Esophagus muscularis mucosa (tissue), 4 donors: ENCODE results near the gene TAS2R5. TPM values are rescaled to one million over a fixed set of nuclear protein-coding genes. Genes with fewer than 3 reads are reported as not detected.
"Not testable (repeated sequence)": the region's sequence is repeated elsewhere in the genome, so short reads cannot be mapped to it uniquely, and the experiment has no call there.

ENCODE experiments used
- DNase-seq: peaks from one replicate; pipeline ENCODE4 v3.0.0-alpha.2; 2017; ENCODE audit errors: extremely low spot score
- H3K27ac ChIP-seq, 4 donors: fragments of 200-600 bp; sonication (generic); replicated peaks in 1 of 4; 1 replicate in 3 of 4; 2 replicates in 1 of 4; pipeline ENCODE4 v1.5.1; 2016 to 2019; ENCODE audit warnings: mild to moderate bottlenecking in 1 of 4
- H3K27me3 ChIP-seq, 4 donors: fragments of 200-600 bp; sonication (generic); one replicate each; pipeline versions ENCODE4 v1.5.1 to v1.6.0; 2016 to 2019
- H3K36me3 ChIP-seq, 4 donors: fragments of 200-600 bp; sonication (generic); one replicate each; pipeline ENCODE4 v1.5.1; 2016 to 2019
- H3K4me1 ChIP-seq, 4 donors: fragments of 200-600 bp; sonication (generic); one replicate each; pipeline ENCODE4 v1.5.1; 2016 to 2019
- H3K4me3 ChIP-seq, 4 donors: fragments of 200-600 bp; sonication (generic); 1 replicate in 2 of 4; 2 replicates in 2 of 4; pipeline ENCODE4 v1.5.1; 2016 to 2019; ENCODE audit warnings: mild to moderate bottlenecking in 4 of 4, moderate library complexity in 1 of 4
- H3K9me3 ChIP-seq, 4 donors: fragments of 200-600 bp; sonication (generic); 1 replicate in 3 of 4; 2 replicates in 1 of 4; pipeline ENCODE4 v1.5.1; 2016 to 2019
- EP300 ChIP-seq: sonication (generic); formaldehyde crosslinking; IDR thresholded peaks from one replicate; pipeline ENCODE4 v1.6.1; 2017; ENCODE audit warnings: antibody characterized with exemption
- POLR2A ChIP-seq: fragments of 450-650 bp; IDR thresholded peaks from one replicate; pipeline ENCODE4 v1.6.1; 2017; ENCODE audit warnings: antibody characterized with exemption, moderate library complexity, mild to moderate bottlenecking, low read depth
- POLR2AphosphoS5 ChIP-seq, 2 donors: sonication (generic); formaldehyde crosslinking; IDR thresholded peaks; one replicate each; pipeline ENCODE4 v1.6.1; 2017; ENCODE audit warnings: antibody characterized with exemption in 2 of 2
- WGBS: methylation state at CpG from one replicate; pipeline ENCODE4 v1.1.5; 2018; 5-methylcytosine and 5-hydroxymethylcytosine counted together
- intact Hi-C: fragments of 100-400 bp; cut with DNase I; formaldehyde crosslinking; loops from one replicate; pipeline ENCODE4 v1.15.1; 2023
- total RNA-seq, 4 donors: library from RNA; depleted of rRNA; stranded (reverse); fragments of >200 nt; gene quantifications; one replicate each; pipeline versions ENCODE4 v1.1.0 to v1.2.1, GENCODE V29; 2016
- TF ChIP-seq, protein P1 (sequence below), 3 experiments: fragments of 200-600 bp in 2 of 3; fragments of 450-650 bp in 1 of 3; sonication (generic) in 2 of 3; IDR thresholded peaks; one replicate each; pipeline ENCODE4 v1.5.1; 2017 to 2019; ENCODE audit warnings: antibody characterized with exemption in 3 of 3, mild to moderate bottlenecking in 2 of 3, moderate library complexity in 1 of 3

Gene TAS2R5
- total RNA-seq, 4 donors from 2014 or later: 0.50 to 2.1 (median 0.89) TPM

DNA sequence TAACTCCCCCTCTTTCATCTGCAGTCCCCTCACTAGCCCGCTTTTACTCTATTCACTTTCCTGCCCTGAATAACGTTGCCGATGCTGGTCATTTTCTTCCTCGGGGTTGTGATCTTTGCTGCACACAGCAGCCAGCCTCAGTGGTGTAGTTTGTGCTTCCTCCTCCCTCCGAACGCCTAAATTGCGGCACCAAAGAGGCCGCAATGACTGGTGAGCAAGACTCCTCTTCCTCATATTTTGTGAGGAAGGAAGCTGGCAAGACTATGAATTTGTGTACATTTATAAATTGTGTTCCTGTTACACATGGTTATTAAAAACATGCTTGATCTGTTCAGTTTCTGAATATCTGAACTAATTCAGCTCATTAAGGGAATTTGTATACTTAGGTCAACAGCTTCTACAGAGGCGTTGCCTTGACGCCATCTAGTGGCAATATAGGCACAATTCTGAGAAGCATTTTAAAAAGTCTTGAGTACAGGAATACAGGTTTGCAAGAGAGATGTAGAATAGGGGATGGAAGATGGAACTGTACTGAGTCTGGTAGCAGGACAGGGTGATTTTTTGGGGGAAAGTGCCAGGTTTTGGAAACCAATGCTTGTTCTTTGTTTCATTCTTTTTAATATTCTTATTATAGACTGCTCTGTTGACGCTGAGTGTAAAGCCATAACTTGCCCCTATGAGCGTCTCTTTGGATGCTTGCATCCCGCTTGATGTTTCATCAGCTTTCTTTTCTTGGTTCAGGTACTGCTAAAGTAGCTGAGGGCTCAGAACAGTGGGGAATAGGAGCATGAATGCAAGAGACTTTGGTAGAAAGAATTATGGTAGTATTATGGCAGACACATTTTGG is 4.1 kb upstream of the TAS2R5 start:
- Histone ChIP-seq H3K4me3 (no peak overlapping the region), H3K27me3 (no peaks in the 10 kb centered on the region), H3K4me1 (no peaks in the 10 kb centered on the region), H3K36me3 (peaks cover 0 to 26% (median 0%) of the 10 kb centered on the region in 4 donors), H3K27ac (no peak overlapping the region), H3K9me3 (no peaks in the 10 kb centered on the region)
- 68% methylated on average over 13 of the region's 13 CpGs for WGBS
- TF ChIP-seq POLR2AphosphoS5 (IDR thresholded peaks at IDR 0.05) (no peak), POLR2A (no peak), EP300 (no peak)
- TF ChIP-seq, protein P1, sequence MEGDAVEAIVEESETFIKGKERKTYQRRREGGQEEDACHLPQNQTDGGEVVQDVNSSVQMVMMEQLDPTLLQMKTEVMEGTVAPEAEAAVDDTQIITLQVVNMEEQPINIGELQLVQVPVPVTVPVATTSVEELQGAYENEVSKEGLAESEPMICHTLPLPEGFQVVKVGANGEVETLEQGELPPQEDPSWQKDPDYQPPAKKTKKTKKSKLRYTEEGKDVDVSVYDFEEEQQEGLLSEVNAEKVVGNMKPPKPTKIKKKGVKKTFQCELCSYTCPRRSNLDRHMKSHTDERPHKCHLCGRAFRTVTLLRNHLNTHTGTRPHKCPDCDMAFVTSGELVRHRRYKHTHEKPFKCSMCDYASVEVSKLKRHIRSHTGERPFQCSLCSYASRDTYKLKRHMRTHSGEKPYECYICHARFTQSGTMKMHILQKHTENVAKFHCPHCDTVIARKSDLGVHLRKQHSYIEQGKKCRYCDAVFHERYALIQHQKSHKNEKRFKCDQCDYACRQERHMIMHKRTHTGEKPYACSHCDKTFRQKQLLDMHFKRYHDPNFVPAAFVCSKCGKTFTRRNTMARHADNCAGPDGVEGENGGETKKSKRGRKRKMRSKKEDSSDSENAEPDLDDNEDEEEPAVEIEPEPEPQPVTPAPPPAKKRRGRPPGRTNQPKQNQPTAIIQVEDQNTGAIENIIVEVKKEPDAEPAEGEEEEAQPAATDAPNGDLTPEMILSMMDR (IDR thresholded peaks at IDR 0.05): peak; percentile 33 to 70 (median 50)
- intact Hi-C loops: no loop called here
- no peak for DNase-seq

- H3K9me3 ChIP-seq: no peaks in the 10 kb centered on the region
- 49% methylated on average over 2 of the region's 2 CpGs for WGBS
- DNase-seq: no peak
- TF ChIP-seq, protein P1 (IDR thresholded peaks at IDR 0.05): no peak
- TF ChIP-seq EP300: no peak
- no peak for TF ChIP-seq POLR2AphosphoS5 (IDR thresholded peaks at IDR 0.05)
- intact Hi-C loops: no loop called here
- no peaks in the 10 kb centered on the region for H3K27me3 ChIP-seq
- no peak overlapping the region for H3K4me3 ChIP-seq
- no peaks in the 10 kb centered on the region for H3K4me1 ChIP-seq
- no peak overlapping the region for H3K27ac ChIP-seq
- H3K36me3 ChIP-seq: peaks cover 0 to 23% (median 0%) of the 10 kb centered on the region in 4 donors
These were observed 1.7 kb upstream of the TAS2R5 start for GRCh38 chr7:141788296-141788695.

DNA sequence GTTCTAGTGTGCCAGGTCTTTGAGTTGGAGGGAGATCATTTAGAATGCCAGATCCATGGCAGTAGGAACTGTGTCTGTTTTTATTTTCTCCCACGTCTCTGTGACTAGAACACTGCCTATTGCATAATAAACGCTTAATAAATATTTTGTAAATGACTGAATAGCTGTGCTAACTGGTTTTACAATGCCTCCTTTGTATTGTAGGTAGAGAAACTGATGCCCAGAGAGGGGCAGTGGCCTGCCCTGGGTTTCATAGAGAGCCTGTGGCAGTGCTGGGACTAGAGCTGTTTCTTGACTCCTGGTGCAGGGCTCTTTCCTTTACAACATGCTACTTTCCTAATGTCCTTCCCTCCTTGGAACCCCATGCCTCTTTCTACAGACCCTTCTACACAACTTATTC is 2.5 kb downstream of the TAS2R5 start:
- Histone ChIP-seq H3K9me3 (no peaks in the 10 kb centered on the region), H3K4me3 (no peak overlapping the region), H3K4me1 (no peaks in the 10 kb centered on the region), H3K36me3 (peaks cover 0 to 22% (median 0%) of the 10 kb centered on the region in 4 donors), H3K27ac (no peak overlapping the region), H3K27me3 (no peaks in the 10 kb centered on the region)
- TF ChIP-seq POLR2A (no peak), POLR2AphosphoS5 (IDR thresholded peaks at IDR 0.05) (no peak), EP300 (no peak)
- TF ChIP-seq, protein P1 (IDR thresholded peaks at IDR 0.05): no peak
- intact Hi-C loops: no loop called here
- 93% methylated on average over 2 of the region's 2 CpGs for WGBS
- DNase-seq: no peak

GRCh38 chr7:141820067-141820466 is 30.1 kb downstream of the TAS2R5 start:
- Histone ChIP-seq H3K4me3 (no peak overlapping the region), H3K36me3 (peaks cover 0 to 12% (median 0%) of the 10 kb centered on the region in 4 donors), H3K27ac (no peak overlapping the region), H3K27me3 (no peaks in the 10 kb centered on the region), H3K9me3 (peaks cover 0 to 54% (median 22%) of the 10 kb centered on the region in 4 donors), H3K4me1 (no peaks in the 10 kb centered on the region)
- intact Hi-C loops: no loop called here
- TF ChIP-seq EP300 (no peak), POLR2A (no peak), POLR2AphosphoS5 (IDR thresholded peaks at IDR 0.05) (no peak)
- TF ChIP-seq, protein P1 (IDR thresholded peaks at IDR 0.05): no peak
- 87% methylated on average over 1 of the region's 1 CpG for WGBS
- DNase-seq: no peak

DNA sequence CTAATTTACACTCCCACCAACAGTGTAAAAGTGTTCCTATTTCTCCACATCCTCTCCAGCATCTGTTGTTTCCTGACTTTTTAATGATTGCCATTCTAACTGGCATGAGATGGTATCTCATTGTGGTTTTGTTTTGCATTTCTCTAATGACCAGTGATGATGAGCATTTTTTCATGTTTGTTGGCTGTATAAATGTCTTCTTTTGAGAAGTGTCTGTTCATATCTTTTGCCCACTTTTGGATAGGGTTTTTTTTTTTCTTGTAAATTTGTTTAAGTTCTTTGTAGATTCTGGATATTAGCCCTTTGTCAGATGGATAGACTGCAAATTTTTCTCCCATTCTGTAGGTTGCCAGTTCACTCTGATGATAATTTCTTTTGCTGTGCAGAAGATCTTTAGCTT is 32.4 kb downstream of the TAS2R5 start:
- H3K27ac ChIP-seq, H3K4me3 ChIP-seq, H3K27me3 ChIP-seq, DNase-seq, intact Hi-C loops, H3K4me1 ChIP-seq: not testable (repeated sequence)
- Histone ChIP-seq H3K36me3 (peaks cover 0 to 11% (median 0%) of the 10 kb centered on the region in 4 donors), H3K9me3 (peaks cover 0 to 54% (median 22%) of the 10 kb centered on the region in 4 donors)
